Effector CD4-positive, alpha-beta T cell (primary cell): ENCODE measurements around the gene VPS8.
"Not testable (repeated sequence)": the region's sequence is repeated elsewhere in the genome, so short reads cannot be mapped to it uniquely, and the experiment has no call there.

Source experiments
- DNase-seq: peaks from one replicate; pipeline ENCODE4 v3.0.0-alpha.2; 2020

The VPS8 gene

DNA sequence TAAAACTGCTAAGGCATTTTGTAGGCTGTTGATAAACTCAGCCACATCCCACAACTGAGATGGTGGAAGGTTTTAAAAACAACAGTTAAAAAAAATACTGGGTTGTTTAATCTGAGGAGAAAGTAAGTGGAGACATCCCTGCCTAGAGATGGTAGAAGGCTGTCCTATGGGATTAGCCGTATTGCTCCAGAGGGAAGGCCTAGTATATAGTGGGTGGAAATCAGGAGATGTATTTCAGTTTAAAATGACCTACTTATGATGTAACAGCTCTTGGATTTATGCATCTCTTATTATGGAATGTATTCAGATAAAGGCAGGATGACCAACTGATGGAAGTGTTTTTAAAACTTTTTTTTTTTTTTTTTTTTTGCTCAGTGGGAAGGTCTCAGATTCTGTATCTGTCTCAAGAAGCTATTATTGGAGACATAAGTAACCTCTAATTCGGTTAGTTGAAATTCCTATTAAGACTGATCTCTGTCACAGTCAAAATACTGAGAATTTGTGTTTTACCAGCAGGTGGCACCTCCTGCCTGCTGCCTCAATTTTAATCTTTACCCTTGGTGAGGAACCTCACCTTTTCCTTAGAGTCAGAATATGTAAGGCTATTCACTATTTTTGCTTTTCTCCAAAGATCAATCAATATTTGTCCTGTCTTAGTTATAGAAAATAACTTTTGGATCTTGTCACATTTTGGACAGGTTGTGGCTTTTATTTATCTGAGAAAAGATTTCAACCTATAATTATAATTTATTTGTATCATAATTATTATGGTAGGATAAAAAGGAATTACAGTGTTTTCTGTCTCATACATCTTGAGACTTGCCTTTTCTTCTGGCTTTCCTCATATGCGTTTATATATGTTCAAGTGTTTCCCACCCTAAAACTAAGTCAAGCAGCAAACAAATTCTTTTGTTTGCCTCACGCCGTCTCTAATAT, 63.0 kb downstream of the VPS8 start:
- DNase-seq: no peak

GRCh38 chr3:184880276-184881019, 68.5 kb downstream of the VPS8 start:
- no peak for DNase-seq

DNA sequence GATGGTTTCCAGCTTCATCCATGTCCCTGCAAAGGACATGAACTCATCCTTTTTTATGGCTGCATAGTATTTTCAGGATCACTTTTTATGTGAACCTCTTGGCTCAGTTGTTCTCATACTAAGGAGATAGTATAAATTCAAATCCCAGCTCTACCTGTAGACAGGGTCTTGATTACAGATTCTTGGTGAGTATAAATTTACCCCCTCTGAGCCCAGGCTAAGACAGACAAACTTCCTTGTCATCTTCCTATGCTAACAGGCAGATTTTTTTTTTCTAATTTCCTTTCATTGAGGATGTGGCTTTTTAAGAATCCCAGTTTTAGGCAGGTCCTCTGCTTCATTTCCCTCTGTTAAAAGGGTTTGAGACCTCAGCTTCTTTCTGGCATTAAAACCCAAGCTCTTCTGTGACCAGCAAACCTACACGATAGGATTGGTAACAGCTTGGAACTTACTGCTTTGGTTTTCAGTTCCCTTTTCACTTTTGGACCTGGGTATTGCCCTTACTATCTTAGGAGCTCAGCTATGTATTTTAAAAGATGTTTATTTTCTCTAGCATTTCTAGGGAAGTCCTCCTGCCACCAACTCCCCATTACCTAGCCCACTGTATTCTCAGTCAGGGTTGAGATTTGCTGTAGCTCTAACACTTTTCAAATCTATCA, 72.5 kb downstream of the VPS8 start:
- DNase-seq: no peak

- DNase-seq: no peak
Measured at GRCh38 chr3:184885112-184885511, 73.1 kb downstream of the VPS8 start.

DNA sequence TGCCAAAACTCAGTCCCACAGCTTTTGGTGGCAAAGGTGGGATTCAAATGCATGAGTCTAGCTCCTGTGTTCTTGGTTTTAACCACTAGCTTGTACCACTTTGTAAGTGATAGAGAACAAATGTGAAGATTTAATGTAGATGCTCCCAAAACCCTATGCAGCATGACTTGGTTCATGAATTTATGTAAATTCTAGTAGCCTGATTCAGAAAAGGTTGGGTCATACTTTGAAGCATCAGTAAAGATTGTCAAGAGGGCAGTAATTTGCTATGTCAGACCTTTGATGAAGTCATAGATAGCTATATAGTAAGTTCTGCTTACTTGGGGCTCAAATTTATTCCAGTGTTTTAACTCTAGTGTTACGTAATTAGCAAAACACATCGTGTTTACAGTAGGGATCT, 75.6 kb downstream of the VPS8 start:
- no peak for DNase-seq

- DNase-seq: no peak
Measured at GRCh38 chr3:184889312-184889904, 77.4 kb downstream of the VPS8 start.

DNA sequence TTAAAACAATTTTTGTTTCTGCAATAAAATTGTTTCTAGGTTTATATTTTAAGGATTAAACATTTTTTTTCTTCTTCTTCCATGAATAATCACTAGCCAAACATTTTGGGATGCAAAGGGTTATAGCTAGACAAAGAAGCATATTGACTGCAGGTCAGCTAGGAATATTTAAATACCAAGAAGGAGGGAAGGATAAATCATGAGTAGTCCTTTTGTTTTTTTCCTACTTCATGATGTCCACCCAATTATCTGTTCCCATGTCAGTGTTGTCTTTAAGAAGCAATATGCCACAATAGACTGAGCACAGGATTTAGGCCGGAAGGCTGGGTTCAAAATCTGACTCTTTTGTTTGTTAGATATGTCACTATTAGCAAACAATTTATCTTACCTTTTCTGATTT, 82.1 kb downstream of the VPS8 start:
- no peak for DNase-seq

GRCh38 chr3:184895350-184895749, 83.4 kb downstream of the VPS8 start:
- no peak for DNase-seq

DNA sequence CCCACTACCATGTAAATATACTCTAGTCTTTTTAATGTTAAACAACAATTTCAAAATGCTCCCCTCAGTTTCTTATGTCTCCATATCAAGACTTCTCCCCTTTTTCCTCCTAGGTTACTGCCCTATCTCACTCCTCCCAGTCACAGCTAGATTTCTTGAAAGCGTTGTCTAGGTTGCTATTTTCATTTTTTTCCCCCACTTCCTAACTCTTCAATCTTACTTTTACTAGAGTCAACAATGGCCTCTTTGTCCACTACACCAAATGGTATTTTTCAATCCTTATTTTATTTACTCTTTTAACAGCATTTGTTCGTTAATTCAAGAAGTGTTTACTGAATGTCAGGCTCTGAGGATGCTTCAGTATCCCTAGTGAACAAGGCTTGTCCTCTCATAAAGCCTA, 84.4 kb downstream of the VPS8 start:
- no peak for DNase-seq

- DNase-seq: no peak
Measured at GRCh38 chr3:184899953-184900595, 88.1 kb downstream of the VPS8 start.

- not testable (repeated sequence) for DNase-seq
Measured at GRCh38 chr3:184907031-184907430, 95.1 kb downstream of the VPS8 start.

- no peak for DNase-seq
Measured at GRCh38 chr3:184907681-184908649, 96.0 kb downstream of the VPS8 start.

DNA sequence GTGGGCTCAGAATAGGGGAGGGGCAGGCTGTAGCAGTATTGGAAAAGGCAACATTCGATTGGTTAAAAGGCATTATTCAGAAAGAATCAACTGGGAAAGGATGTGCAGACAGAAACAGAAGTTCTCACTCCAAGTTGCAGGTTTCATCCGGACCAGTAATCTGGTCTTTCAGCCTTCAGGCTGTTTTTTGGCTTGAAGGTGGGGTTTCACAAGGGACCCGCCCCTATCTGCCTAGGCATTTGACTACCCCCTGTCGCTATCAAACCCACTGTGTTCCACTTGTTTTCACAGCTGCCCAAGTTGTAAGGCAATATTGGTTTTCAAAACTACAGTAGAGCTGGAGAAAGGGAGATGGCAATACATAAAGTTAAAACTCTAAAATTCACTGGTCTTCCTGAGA, 96.9 kb downstream of the VPS8 start:
- DNase-seq: no peak

GRCh38 chr3:184910664-184911063, 98.7 kb downstream of the VPS8 start:
- DNase-seq: no peak

GRCh38 chr3:184911570-184911969, 99.6 kb downstream of the VPS8 start:
- DNase-seq: no peak

DNA sequence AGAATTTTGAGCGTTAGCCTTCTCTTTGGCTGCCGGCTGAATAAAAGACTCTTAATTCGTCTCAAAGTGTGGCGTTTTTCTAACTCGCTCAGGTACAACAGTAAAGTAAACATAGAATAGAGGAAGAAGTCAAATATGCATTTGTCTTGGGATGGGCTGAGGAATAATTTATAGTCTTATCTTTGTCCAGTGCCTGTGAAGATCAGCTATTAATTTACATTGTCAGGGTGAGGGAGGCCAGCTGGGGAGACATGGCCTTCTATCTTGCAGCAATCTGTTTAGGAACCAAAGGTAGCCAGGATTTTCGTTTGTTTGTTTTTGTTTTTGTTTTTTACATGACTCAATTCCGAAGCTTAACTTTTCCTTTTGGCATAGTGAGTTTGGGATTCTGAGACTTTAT, 100.2 kb downstream of the VPS8 start:
- DNase-seq: no peak

DNA sequence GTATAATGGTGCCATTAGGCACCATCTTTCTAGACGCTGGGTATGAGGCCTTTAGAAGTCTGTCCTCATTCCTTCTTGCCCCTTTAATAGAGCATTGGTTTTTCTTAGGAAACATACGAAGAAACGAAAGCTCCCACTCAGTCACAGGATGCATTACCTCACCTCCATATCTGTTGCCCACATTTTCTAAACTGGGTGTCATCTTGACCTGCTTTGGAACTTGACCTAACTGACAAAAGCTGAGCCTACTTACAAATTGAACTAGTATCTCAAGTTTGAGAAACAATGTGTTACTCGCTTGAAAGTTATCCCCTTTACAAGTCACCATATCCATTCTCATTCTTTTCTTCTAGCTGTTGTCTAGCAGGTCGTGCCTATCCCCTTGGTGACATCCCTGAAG, 102.7 kb downstream of the VPS8 start:
- no peak for DNase-seq

DNA sequence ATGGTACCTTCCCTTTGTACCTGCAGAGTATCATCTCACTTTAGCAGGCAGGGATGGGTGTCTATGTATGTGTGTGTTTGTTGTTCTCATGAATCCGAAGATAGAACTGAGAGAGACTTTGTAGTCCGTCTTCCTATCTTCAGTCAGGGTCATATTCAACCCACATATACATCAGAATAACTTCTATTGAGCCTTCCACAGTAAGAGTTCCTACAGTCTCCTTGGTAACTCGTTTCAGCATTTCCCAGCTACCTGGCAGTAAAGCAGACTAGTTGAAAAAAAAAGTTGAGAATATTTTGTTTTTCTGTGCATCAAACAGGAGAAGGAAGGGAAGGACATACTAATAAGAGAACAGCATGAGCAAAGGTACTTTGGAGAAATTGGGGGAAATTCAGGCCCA, 106.8 kb downstream of the VPS8 start:
- no peak for DNase-seq

DNA sequence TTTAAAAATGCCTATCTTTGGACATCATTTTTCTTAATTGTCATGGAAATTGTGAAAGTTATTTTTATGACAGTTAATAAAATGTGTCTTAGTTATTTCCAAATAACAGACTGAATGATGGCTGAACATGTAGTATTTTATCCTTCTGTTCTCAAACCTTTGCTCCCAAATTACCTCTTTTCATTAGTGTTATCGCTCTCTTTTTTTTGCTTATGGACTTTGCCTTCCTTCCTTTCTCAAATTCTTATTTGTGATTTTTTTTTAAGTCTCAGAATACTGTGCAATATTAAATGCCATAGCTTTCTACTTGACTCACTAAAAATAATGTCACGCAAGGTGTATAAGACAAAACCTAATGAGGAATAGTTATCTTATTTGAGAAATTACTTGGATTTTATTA, 107.7 kb downstream of the VPS8 start:
- DNase-seq: no peak

DNA sequence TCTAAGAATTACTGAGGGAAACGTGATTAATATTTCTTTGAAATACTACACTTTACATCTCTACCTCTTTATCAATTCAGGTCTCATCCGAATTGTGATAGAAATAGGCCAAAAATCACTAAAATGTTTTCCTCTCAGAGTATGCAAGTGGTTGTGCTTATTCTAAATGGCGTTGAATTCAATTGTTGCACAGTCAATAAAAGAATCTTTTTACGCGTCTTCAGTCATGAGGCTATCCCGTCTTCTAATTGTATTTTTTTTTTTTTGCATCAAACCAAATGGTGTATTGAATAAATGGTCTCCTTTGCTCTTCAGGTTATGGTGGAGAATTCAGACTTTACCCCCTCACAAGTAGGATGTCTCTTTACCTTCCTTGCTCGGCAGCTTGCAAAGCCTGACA, 112.6 kb downstream of the VPS8 start:
- no peak for DNase-seq

GRCh38 chr3:184927796-184928315, 115.9 kb downstream of the VPS8 start:
- no peak for DNase-seq
